ENCODE measurements around the gene ZNF362. TPM values are rescaled to one million over a fixed set of nuclear protein-coding genes. Genes with fewer than 3 reads are reported as not detected.

Gene ZNF362
- total and polyA plus RNA-seq, 2 of the 13 experiments (the other 11 are each of a cell fraction or from before 2014, with no cell fraction given), result 8.3 to 14.2 TPM

- TF ChIP-seq ZNF761 (CRISPR knock-in tag; conservative IDR thresholded peaks at IDR 0.05) (no peak), KLF12 (CRISPR knock-in tag; IDR thresholded peaks at IDR 0.05; ENCODE audit: borderline replicate concordance) (no peak), ELF4 (CRISPR knock-in tag; IDR thresholded peaks at IDR 0.05; ENCODE audit: borderline replicate concordance) (no peak), SMARCC2 (IDR thresholded peaks at IDR 0.05) (no peak), TSC22D2 (CRISPR knock-in tag; IDR thresholded peaks at IDR 0.05; ENCODE audit: borderline replicate concordance) (0 out of 2 replicates have a peak, but pooled peaks have one; percentile 44), ZNF317 (CRISPR knock-in tag; IDR thresholded peaks at IDR 0.05) (no peak), HNRNPL (IDR thresholded peaks at IDR 0.05; ENCODE audit: low read depth, low read length) (peak; percentile 94), SCMH1 (CRISPR knock-in tag; IDR thresholded peaks at IDR 0.05; ENCODE audit: borderline replicate concordance) (no peak), NFE2L1 (CRISPR knock-in tag; IDR thresholded peaks at IDR 0.05; ENCODE audit: borderline replicate concordance) (no peak), ZNF747 (CRISPR knock-in tag; IDR thresholded peaks at IDR 0.05; ENCODE audit: borderline replicate concordance) (0 out of 2 replicates have a peak, but pooled peaks have one; percentile 1), ARNT2 (CRISPR knock-in tag; IDR thresholded peaks at IDR 0.05; ENCODE audit: low read depth) (peak; percentile 41; the same call in 1 of the 2 replicates), GTF3A (CRISPR knock-in tag; conservative IDR thresholded peaks at IDR 0.05) (no peak), TFAP4 (IDR thresholded peaks at IDR 0.05; ENCODE audit: borderline replicate concordance, low read depth) (peak; percentile 36; the same call in 1 of the 2 replicates), ZNF18 (CRISPR knock-in tag; IDR thresholded peaks at IDR 0.05; ENCODE audit: insufficient replicate concordance) (no peak), BHLHE40 (IDR thresholded peaks at IDR 0.05; ENCODE audit: low read length) (no peak)
- TF ChIP-seq, protein P1, sequence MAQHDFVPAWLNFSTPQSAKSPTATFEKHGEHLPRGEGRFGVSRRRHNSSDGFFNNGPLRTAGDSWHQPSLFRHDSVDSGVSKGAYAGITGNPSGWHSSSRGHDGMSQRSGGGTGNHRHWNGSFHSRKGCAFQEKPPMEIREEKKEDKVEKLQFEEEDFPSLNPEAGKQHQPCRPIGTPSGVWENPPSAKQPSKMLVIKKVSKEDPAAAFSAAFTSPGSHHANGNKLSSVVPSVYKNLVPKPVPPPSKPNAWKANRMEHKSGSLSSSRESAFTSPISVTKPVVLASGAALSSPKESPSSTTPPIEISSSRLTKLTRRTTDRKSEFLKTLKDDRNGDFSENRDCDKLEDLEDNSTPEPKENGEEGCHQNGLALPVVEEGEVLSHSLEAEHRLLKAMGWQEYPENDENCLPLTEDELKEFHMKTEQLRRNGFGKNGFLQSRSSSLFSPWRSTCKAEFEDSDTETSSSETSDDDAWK (CRISPR knock-in tag; IDR thresholded peaks at IDR 0.05), result no peak
- TF ChIP-seq, protein P2, sequence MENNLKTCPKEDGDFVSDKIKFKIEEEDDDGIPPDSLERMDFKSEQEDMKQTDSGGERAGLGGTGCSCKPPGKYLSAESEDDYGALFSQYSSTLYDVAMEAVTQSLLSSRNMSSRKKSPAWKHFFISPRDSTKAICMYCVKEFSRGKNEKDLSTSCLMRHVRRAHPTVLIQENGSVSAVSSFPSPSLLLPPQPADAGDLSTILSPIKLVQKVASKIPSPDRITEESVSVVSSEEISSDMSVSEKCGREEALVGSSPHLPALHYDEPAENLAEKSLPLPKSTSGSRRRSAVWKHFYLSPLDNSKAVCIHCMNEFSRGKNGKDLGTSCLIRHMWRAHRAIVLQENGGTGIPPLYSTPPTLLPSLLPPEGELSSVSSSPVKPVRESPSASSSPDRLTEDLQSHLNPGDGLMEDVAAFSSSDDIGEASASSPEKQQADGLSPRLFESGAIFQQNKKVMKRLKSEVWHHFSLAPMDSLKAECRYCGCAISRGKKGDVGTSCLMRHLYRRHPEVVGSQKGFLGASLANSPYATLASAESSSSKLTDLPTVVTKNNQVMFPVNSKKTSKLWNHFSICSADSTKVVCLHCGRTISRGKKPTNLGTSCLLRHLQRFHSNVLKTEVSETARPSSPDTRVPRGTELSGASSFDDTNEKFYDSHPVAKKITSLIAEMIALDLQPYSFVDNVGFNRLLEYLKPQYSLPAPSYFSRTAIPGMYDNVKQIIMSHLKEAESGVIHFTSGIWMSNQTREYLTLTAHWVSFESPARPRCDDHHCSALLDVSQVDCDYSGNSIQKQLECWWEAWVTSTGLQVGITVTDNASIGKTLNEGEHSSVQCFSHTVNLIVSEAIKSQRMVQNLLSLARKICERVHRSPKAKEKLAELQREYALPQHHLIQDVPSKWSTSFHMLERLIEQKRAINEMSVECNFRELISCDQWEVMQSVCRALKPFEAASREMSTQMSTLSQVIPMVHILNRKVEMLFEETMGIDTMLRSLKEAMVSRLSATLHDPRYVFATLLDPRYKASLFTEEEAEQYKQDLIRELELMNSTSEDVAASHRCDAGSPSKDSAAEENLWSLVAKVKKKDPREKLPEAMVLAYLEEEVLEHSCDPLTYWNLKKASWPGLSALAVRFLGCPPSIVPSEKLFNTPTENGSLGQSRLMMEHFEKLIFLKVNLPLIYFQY (CRISPR knock-in tag; IDR thresholded peaks at IDR 0.05; ENCODE audit: borderline replicate concordance), result no peak
Observed at GRCh38 chr1:33255347-33256220, 708 bp upstream of the ZNF362 start (continued).

All from HepG2 (cell line).